HG03139 (cell line): ENCODE measurements around the gene LRWD1.
"Not testable (repeated sequence)": the region's sequence is repeated elsewhere in the genome, so short reads cannot be mapped to it uniquely, and the experiment has no call there.

Experiments
- ATAC-seq: cut with Tn5 transposase; IDR thresholded peaks from one replicate; pipeline ENCODE4 v1.9.1; 2021; ENCODE audit not compliant: unreplicated experiment

The LRWD1 gene

GRCh38 chr7:102439963-102440795 lies 24.6 kb upstream of the LRWD1 start:
- ATAC-seq: no peak

GRCh38 chr7:102444961-102445673 lies 19.7 kb upstream of the LRWD1 start:
- ATAC-seq: no peak

- ATAC-seq: no peak
These were observed 19.1 kb upstream of the LRWD1 start for GRCh38 chr7:102445674-102446071.

GRCh38 chr7:102446387-102447156 lies 18.2 kb upstream of the LRWD1 start:
- ATAC-seq: no peak

GRCh38 chr7:102447311-102447710 lies 17.5 kb upstream of the LRWD1 start:
- no peak for ATAC-seq

GRCh38 chr7:102449136-102449535 lies 15.6 kb upstream of the LRWD1 start:
- ATAC-seq: no peak

- ATAC-seq: no peak
These were observed 14.5 kb upstream of the LRWD1 start for GRCh38 chr7:102450242-102450641.

GRCh38 chr7:102451371-102452054 lies 13.3 kb upstream of the LRWD1 start:
- no peak for ATAC-seq

GRCh38 chr7:102452451-102452850 lies 12.3 kb upstream of the LRWD1 start:
- no peak for ATAC-seq

GRCh38 chr7:102453319-102453718 lies 11.5 kb upstream of the LRWD1 start:
- ATAC-seq: no peak

- ATAC-seq: no peak
These were observed 10.3 kb upstream of the LRWD1 start for GRCh38 chr7:102454468-102454867.

- not testable (repeated sequence) for ATAC-seq
These were observed 9.9 kb upstream of the LRWD1 start for GRCh38 chr7:102454932-102455331.

- no peak for ATAC-seq
These were observed 9.2 kb upstream of the LRWD1 start for GRCh38 chr7:102455596-102455995.

GRCh38 chr7:102456327-102456726 lies 8.5 kb upstream of the LRWD1 start:
- no peak for ATAC-seq

GRCh38 chr7:102457352-102457924 lies 7.3 kb upstream of the LRWD1 start:
- ATAC-seq: no peak

GRCh38 chr7:102459221-102459844 lies 5.5 kb upstream of the LRWD1 start:
- ATAC-seq: no peak

GRCh38 chr7:102460467-102460866 lies 4.3 kb upstream of the LRWD1 start:
- ATAC-seq: no peak

GRCh38 chr7:102463841-102464576 lies 775 bp upstream of the LRWD1 start:
- ATAC-seq: no peak

- ATAC-seq: no peak
These were observed 1.3 kb downstream of the LRWD1 start for GRCh38 chr7:102466097-102466496.
